GM19193 (cell line): ENCODE data around the gene MAPK9.

ENCODE experiments used
- POLR2A ChIP-seq: IDR thresholded peaks from 4 replicates; pipeline ENCODE4 v1.6.1; 2011; ENCODE audit not compliant: insufficient read depth, insufficient read length; ENCODE audit errors: extremely low read depth

Gene MAPK9

DNA sequence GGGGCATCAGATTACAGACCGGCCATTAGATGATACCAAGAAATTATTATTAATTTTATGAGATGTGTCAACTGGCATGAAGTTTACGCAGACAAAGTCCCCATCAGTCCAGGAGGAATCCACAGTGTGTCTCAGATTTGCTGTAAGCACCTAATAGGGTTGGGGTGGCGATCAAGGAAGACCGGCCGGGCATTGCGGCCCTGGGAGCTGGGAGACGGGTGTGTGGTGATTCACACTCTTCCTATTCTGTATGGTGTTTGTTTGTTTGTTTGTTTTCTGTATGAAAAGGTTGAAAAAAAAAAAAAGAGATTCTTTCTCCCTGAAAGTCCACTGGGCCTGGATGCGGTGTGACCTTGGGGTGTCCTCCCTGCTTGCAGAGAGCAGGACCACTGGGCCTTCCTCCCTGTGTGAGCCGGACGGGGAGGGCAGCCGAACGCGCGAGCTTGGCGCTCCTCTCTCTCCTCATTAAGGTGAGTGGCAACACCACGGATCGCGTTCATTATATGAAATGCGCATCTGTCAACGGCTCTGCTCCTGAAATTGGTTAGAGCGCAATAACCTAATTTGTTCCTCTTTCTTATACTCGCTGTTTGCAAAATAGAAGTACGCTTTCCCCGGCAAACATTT is 98.0 kb downstream of the MAPK9 start:
- TF ChIP-seq POLR2A, result no peak

DNA sequence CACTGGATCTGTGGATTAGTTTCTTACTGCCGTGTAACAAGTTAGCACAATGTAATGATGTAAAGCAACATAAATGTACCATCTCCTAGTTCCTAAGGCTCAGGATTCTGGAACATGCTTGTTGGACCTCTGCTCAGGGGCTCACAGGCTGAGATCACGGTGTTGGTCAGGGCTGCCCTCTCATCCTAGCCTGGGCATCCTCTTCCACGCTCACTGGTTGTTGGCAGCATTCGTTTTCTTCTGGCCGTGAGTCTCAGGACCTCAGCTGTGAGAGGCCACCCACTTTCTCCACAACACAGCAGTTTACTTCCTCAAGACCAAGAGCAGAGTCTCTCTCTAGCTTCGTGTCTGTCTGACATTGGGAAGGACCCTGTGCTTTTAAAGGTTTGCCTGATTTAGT is 100.2 kb downstream of the MAPK9 start:
- no peak for TF ChIP-seq POLR2A

DNA sequence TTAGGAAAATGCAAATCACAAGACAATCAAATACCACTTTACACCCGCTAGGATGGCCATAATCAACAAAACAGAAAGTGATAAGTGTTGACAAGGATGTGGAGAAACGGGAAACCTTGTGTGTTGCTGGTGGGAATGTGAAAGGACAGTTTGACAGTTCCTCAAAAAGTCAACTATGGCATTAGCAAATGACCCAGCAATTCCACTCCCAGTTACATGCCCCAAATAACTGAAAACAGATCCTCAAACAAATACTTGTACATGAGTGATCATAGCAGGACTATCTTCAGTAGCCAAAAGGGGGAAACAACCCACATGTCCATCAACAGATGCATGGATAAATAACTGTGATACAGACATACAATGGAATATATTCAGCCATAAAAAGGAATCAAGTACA is 104.1 kb downstream of the MAPK9 start:
- no peak for TF ChIP-seq POLR2A
